GM19351 (cell line): Measurements from ENCODE around the gene DOK4.

ENCODE experiments used
- ATAC-seq: cut with Tn5 transposase; IDR thresholded peaks from one replicate; pipeline ENCODE4 v1.9.1; 2021; ENCODE audit warnings: mild to moderate bottlenecking, moderate library complexity; ENCODE audit not compliant: unreplicated experiment

Gene DOK4

GRCh38 chr16:57478396-57479204, 7.7 kb downstream of the DOK4 start:
- no peak for ATAC-seq

GRCh38 chr16:57477531-57478202, 8.6 kb downstream of the DOK4 start:
- ATAC-seq: no peak

GRCh38 chr16:57476546-57477410, 9.5 kb downstream of the DOK4 start:
- ATAC-seq: no peak

GRCh38 chr16:57475711-57476339, 10.5 kb downstream of the DOK4 start:
- peak; percentile 96 for ATAC-seq

GRCh38 chr16:57474671-57475661, 11.3 kb downstream of the DOK4 start:
- ATAC-seq: no peak

- no peak for ATAC-seq
Observed at GRCh38 chr16:57473906-57474305, 12.4 kb downstream of the DOK4 start.

GRCh38 chr16:57473176-57473840, 13.0 kb downstream of the DOK4 start:
- no peak for ATAC-seq

- ATAC-seq: no peak
Observed at GRCh38 chr16:57472665-57473060, 13.6 kb downstream of the DOK4 start.

GRCh38 chr16:57471852-57472664, 14.2 kb downstream of the DOK4 start:
- no peak for ATAC-seq

- no peak for ATAC-seq
Observed at GRCh38 chr16:57471209-57471608, 15.1 kb downstream of the DOK4 start.

GRCh38 chr16:57470711-57471110, 15.6 kb downstream of the DOK4 start:
- ATAC-seq: no peak

GRCh38 chr16:57469917-57470470, 16.3 kb downstream of the DOK4 start:
- ATAC-seq: no peak

- ATAC-seq: no peak
Observed at GRCh38 chr16:57469046-57469445, 17.2 kb downstream of the DOK4 start.

GRCh38 chr16:57468346-57468745, 17.9 kb downstream of the DOK4 start:
- no peak for ATAC-seq

GRCh38 chr16:57464523-57464922, 21.8 kb downstream of the DOK4 start:
- ATAC-seq: no peak

GRCh38 chr16:57462978-57463362, 23.3 kb downstream of the DOK4 start:
- peak; percentile 14 for ATAC-seq

GRCh38 chr16:57462209-57462977, 23.9 kb downstream of the DOK4 start, which contains the start of gene POLR2C:
TSS of gene POLR2C (plus strand) at chr16:57462679. CDS start at chr16:57462725, 46 bp downstream.
- ATAC-seq: peak; percentile 92
